Effector CD4-positive, alpha-beta T cell (primary cell): Measurements from ENCODE around the gene BCL11B.

ENCODE experiments used
- DNase-seq: peaks from one replicate; pipeline ENCODE4 v3.0.0-alpha.2; 2020

Gene BCL11B

DNA sequence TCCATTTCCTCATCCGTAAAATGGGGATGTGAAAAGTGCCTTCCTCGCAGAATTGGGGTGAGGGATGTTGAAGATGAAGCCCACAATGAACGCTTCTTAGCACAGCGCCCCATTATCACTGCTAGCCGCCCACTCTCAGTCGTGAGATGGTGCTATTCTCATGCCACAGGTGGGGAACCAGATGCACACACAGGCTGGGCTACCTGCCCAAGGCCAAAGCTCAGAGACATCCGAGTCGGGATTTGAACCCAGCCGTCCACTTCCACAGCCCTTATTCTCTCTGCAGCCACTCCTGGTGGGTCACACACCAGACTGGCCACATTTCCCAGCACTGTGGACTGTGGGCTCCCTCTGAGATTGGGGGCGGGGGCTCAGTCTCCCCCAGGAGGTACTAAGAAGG is 55.8 kb downstream of the BCL11B start:
- DNase-seq: no peak

DNA sequence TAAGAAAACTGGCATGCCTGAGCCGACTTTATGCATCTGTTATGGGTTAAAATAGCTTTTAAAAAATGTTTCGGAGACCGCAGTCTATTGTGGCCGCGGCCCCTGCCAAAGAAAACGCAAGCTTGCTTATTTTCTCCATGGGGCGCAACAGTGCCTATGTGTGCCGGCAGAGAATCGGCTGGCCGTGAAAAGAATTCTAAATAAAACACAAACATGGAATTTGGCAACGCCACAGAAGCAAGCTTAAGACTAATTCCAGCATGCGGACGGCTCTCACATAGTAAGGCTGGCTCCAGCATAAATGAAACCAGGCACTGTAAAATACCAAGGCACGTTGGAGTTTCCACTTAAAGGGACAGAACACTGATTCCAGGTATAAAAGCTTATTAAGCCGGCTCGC is 56.7 kb downstream of the BCL11B start:
- no peak for DNase-seq

DNA sequence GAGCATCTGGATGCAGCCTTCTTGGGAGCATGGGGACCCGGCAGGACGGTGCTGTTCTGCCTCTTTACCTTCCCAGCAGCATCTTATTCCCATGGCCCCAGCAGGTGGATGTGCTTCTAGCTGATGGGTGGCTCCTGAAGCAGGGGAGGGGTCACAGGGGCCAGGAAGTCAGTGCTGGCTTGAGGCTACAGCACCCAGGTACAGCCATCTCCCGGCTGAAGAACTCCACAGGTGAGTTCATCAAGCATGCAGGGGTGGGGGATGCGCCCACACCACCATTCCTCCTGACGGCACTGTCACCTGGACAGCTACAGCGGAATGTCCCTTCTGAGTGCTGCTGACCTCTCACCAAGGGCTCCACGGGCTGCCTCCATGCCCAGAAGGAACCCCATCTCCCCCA is 57.3 kb downstream of the BCL11B start:
- no peak for DNase-seq

DNA sequence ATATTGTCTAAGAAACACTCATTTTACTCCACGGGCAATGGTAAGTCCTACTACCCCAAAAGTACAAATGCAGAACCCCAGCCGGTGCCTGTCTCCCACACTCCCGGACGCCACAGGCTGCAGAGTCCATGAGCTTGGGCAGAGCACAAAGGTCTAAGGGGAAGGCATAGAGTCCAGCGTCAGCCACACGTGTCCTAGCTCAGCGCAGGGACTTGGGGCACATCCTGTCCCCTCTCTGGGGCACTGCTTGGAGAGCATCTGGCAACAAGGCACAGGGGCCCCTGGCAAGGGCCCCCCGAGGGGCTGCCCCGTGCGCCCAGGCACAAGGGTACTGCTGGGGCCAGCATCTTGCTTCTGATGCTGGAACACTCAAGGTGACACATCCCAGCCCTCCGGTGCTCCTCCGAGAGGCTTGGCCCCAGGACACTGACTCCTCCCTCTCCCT is 58.4 kb downstream of the BCL11B start:
- no peak for DNase-seq

DNA sequence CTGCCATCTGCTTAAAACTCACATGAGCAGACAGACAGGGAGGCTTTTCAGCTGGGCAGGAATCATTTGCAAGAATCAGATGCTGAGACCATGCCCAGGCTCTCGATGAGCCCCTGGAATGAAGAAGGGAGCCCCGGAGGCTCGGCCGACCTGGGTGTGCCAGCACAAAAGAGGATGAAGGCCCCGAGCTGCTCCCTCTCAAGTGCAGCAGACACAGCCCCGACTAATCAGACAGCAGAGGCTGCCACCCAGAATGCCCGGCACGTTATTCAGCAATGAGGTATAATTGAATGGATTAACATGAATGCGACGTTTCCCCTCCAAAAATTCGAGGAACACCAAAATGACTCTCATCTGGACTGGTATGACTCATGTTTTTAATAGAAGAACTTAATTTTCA is 58.9 kb downstream of the BCL11B start:
- peak; percentile 43 for DNase-seq

GRCh38 chr14:99212646-99213045 is 59.4 kb downstream of the BCL11B start:
- DNase-seq: no peak

GRCh38 chr14:99212199-99212598 is 59.8 kb downstream of the BCL11B start:
- no peak for DNase-seq

DNA sequence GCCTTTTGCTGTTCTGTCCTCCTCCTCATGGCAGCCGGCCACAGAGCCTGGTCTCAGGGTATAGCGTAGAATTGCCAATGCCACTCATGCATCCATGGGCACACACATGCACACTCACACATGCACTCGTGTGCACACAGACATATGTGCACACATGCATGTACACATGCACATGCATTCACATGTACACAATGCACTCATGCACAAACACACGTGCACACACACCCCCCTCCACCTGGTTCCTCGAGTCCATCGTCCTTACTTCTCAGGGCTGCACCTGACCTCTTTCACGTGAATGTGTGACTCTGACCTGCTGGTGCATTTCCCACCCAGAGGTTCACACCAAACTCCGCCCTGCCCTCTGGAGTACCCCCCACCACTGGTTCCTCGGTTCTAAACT is 60.6 kb downstream of the BCL11B start:
- DNase-seq: no peak

DNA sequence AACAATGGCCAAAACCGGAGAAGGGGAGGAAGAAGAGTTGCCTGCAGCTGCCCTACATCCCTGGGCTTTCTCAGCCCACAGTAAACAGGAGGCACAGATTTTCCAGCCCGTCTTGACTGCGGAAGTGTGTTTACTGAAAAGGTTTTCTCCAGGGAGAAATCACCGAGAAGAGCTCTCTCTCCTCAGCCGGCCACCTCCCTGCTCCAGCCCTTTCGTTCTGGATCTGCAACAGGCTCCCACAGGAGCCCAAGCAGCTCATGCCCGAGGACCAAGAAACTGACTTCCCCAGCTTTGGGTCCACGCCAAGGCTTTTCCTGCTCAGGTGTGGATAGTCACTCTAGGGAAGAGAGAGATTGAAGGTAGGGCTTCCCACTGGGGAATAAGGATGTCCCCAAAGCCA is 61.7 kb downstream of the BCL11B start:
- no peak for DNase-seq

- no peak for DNase-seq
Observed at GRCh38 chr14:99209409-99209808, 62.6 kb downstream of the BCL11B start.

DNA sequence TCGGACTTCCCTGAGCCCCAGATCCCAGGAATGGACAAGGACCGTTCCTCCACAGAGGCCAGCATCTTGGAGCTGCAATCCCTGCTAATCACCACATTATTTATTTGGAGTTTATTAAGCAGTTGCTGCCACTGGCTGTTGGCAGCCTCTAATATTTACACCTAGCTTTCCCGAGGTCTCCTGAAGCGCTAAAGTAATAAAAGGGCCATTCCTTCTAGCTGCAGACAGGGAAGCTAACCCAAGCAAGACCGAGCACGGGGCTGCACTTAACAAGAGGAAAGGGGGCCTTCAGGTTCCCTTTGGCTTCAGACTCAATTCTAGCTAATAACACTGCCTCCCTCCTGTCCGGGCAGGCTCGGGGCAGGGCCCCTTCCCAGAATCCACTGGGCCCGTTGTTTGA is 63.7 kb downstream of the BCL11B start:
- no peak for DNase-seq

GRCh38 chr14:99207456-99207855 is 64.5 kb downstream of the BCL11B start:
- DNase-seq: no peak

DNA sequence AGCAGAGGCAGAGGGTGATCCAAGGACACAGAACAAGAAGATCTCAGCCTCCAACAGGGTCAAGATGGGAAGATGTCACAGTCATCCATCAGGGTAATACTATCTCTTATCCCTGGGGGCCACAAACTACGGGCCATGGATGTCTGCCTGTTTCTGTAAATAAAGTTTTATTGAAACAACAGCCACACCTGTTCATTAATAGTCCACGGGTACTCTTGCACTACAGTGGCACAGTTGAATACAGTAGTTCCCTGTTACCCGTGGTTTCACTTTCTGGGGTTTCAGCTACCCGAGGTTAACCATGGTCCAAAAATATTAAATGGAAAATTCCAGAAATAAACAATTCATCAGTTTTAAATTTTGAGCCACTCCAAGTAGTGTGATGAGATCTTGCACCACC is 65.9 kb downstream of the BCL11B start:
- DNase-seq: no peak

- DNase-seq: no peak
Observed at GRCh38 chr14:99205086-99205688, 66.8 kb downstream of the BCL11B start.

GRCh38 chr14:99203801-99204200 is 68.2 kb downstream of the BCL11B start:
- DNase-seq: no peak

GRCh38 chr14:99203080-99203479 is 68.9 kb downstream of the BCL11B start:
- no peak for DNase-seq

DNA sequence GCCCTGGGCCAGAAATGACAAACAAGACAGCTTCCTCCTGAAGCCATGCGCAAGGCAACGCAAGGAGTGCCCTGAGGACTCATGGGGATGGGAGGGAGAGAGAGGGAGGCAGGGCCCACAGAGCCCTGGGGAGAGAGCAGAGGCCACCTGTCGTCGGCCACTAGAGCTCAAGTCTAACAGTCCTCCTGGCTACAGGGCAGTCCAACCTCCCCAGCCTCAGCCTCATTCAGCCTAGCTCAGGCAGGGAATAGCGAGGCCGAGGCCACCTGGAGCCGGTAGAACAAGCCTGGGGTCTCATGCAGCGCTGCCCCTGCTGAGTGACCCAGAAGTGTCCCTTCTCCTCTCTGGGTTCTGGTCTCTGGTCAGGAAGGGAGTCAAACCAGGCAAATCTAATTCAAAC is 69.5 kb downstream of the BCL11B start:
- DNase-seq: no peak

DNA sequence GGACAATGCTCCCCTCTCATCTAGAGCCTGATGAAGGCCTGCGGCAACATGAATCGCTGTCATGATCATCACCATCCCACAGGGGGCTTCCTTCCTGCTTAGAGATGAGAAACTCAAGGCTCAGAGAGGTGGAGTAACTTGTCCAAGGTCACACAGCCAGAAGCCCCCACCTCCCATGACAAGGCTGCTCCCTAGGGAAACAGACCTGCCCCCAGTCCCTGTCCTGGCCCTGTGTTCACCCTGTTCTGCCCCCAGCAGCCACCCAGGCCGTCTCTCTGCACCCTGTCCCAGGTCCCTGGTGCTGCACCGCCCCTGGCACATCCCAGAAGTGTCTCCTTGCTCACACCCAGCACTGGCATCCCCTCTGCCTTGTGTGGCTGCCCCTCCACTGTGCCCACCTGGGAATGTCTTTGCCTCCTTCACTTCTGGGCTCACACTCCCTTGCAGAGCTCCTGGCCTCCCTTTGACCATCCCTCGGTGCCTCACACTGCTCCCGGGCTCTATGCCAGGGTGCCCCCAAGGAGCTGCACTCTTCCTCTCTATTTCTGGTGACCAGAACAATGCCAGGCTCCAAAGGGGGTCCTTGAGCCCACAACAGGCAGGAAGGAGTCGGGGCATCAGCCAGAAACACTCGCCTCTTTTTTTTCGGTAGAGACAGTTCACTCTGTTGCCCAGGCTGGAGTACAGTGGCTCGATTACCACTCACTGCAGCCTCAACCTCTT is 70.5 kb downstream of the BCL11B start:
- DNase-seq: no peak

DNA sequence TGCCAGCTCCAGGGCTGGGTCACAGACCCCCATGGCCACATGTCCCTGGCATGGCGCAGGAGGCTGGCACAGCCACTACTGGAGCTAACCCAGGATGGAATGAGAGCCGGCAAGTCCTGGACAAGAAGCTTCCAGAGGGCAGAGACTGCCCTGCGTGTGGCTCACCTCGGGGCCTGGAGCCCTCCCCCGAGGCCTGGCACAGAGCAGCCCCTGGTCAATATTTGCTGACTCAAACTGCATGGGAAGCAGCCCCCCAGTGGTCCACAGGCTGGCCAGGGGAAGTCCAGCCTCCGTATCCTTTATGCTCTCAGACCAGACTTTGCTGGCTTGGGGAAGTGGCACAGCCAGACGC is 71.4 kb downstream of the BCL11B start:
- DNase-seq: no peak

- no peak for DNase-seq
Observed at GRCh38 chr14:99199846-99200653, 71.9 kb downstream of the BCL11B start.

DNA sequence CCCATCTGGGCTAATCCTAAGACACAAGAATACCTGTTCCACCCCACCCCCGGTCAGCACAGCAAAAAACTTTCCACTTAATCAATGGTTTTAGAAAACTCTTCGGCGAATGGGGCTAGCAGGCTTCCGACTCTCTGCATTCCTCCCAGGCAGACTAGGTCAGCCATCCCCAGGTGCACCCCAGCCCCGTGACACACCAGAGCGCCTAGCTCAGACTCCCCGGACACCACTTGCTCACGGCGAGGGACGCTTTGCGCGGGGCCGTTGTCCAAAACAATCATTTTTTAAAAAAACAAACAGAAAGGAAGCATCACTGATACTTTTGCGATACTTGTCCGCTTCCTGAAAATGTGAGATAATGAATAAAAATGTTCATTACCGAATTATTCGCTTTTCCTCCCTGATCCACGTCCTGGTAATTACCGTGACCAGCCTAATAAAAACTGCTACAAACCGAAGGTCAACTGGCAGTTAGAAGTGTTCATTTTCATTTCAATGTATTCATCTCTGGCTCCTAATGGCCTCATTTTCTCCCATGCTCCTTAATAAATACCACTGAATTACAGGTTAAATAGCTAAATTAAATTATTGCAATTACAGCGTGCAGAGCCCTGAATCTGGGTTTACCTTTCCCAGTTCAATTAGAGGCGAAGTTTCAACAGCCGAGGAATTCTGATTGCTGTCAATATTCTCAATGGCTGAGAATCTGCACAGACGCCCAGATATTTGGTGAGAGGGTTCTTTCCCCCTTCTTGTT is 73.1 kb downstream of the BCL11B start:
- DNase-seq: no peak

- no peak for DNase-seq
Observed at GRCh38 chr14:99196310-99196650, 75.7 kb downstream of the BCL11B start.

DNA sequence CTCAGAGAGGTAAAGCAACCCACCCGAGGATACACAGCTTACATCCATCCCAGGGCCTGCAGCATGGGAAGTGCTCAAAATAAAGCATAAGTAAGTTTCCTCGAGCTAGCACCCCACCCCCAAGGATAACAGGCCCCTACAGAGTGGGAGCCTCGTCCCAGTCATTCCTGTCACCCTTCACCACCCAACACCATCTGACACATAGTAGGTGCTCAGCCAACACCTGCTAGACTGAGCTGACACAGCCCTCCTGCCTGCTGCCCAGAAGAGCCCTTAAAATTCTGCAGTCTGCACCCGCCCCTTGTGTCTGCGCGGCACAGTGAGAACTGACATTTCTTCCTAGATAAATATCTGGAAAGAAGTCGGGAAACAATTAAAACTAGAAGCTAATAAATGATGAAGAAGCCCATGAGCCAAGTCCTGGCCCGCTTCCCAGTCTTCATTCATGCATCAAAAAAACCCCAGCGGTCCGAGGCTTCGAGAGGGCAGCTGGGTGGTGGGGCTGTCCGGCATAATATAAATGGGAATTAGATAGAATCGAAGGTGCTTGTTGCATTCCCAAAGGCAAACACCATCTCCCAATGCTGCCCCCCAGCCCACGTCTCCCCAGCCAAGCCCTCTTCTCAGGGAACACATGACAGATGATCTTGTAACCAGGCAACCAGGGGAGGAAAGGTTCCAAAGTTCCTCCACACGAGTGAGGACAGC is 76.2 kb downstream of the BCL11B start:
- no peak for DNase-seq
